Mesothelial cell of epicardium (in vitro differentiated cells): ENCODE results near the gene PROX1. TPM values are rescaled to one million over a fixed set of nuclear protein-coding genes. Genes with fewer than 3 reads are reported as not detected.

Experiments
- DNase-seq, 2 experiments: peaks; one replicate each; pipeline ENCODE4 v3.0.0; 2021; ENCODE audit warnings: low spot score in 2 of 2; ENCODE audit not compliant: unreplicated experiment in 2 of 2
- H3K27ac Mint-ChIP-seq: 2 replicates; pipeline ENCODE4 v1.8.0; 2021; ENCODE audit warnings: mixed read lengths
- H3K27me3 Mint-ChIP-seq: 2 replicates; pipeline ENCODE4 v1.8.0; 2021; ENCODE audit warnings: low read depth, mixed read lengths
- H3K36me3 Mint-ChIP-seq: 2 replicates; pipeline ENCODE4 v1.8.0; 2021; ENCODE audit warnings: mixed read lengths
- H3K4me1 Mint-ChIP-seq: 2 replicates; pipeline ENCODE4 v1.8.0; 2021; ENCODE audit warnings: mixed read lengths
- H3K4me3 Mint-ChIP-seq: 2 replicates; pipeline ENCODE4 v1.8.0; 2021; ENCODE audit warnings: mild to moderate bottlenecking, moderate library complexity, mixed read lengths
- H3K9me3 Mint-ChIP-seq: 2 replicates; pipeline ENCODE4 v1.8.0; 2021; ENCODE audit warnings: mixed read lengths
- CTCF ChIP-seq: fragments of 200-600 bp; sonication (generic); IDR thresholded peaks from one replicate; pipeline ENCODE4 v1.5.0; 2021; ENCODE audit warnings: antibody characterized with exemption; ENCODE audit not compliant: unreplicated experiment
- total RNA-seq: library from RNA; stranded (reverse); gene quantifications from 3 replicates; pipeline ENCODE4 v1.2.1, GENCODE V29; 2021

The PROX1 gene
- total RNA-seq, 1 donor from 2014 or later = 1.4 TPM

- Mint-ChIP-seq H3K36me3 (no peaks in the 10 kb centered on the region), H3K4me1 (no peaks in the 10 kb centered on the region), H3K27me3 (peaks cover 32% of the 10 kb centered on the region), H3K9me3 (no peaks in the 10 kb centered on the region), H3K4me3 (no peak overlapping the region), H3K27ac (no peak overlapping the region)
- DNase-seq = no peak
- TF ChIP-seq CTCF = no peak
Observed at GRCh38 chr1:214028095-214028494, 40.3 kb downstream of the PROX1 start.

DNA sequence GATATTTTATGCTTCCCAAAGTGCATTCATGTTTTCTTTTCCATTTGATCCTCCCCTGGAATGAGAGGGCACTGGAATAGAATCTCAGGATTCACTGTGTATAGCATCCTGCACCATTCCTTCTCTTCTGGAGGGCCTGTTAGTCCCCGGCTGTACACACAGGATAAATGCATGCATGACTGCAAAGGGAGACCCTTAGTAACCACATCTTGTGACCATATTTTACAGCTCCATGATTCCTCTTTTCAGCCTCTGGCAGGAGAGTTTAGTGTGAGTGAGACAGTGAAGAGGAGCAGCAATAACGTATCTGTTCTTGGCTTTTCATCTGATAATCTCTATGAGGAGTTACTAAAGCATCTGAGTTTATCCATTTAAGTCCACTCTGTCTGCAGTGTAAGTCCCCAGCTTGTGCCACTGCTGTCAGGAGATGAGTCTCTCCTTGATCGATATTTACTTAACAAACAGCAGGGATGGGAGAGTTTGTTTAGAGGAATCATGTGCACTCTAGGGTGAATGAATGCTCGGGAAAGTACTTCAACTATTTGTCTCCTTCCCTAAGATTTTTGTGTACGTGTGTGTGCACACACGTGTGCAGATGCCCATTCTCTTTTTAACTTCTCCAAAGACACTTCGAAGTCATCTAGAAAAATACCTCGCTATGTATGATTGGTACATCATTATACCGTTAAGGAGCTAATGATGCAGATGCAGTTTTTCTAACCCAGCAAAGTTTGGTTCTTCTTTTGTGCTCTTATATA is 41.1 kb downstream of the PROX1 start:
- H3K4me1 Mint-ChIP-seq = no peaks in the 10 kb centered on the region
- H3K27me3 Mint-ChIP-seq = peaks cover 32% of the 10 kb centered on the region
- no peak overlapping the region for H3K4me3 Mint-ChIP-seq
- no peaks in the 10 kb centered on the region for H3K36me3 Mint-ChIP-seq
- no peaks in the 10 kb centered on the region for H3K9me3 Mint-ChIP-seq
- DNase-seq = no peak
- TF ChIP-seq CTCF = no peak
- no peak overlapping the region for H3K27ac Mint-ChIP-seq

DNA sequence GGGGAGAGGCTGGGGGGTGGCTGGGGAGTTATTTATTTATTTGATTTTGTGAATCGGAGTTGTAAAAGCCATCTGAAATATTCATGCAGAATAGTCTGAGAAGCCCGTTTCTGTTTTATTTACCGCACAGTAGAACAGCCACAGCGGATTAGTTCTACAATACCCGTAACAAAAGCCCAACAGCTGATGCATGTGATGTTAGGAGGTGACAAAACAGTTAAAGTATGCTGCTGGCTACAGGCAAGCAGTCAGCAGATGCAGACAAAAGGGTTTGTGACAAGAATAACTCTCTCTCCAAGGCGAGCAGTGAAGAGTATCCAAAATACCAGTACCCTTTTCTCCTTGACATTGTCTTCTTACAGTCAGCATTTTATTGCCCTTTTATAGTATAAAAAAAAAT is 42.0 kb downstream of the PROX1 start:
- Mint-ChIP-seq H3K4me3 (no peak overlapping the region), H3K36me3 (no peaks in the 10 kb centered on the region), H3K4me1 (no peaks in the 10 kb centered on the region), H3K27ac (no peak overlapping the region), H3K9me3 (no peaks in the 10 kb centered on the region), H3K27me3 (peaks cover 31% of the 10 kb centered on the region)
- DNase-seq = no peak
- TF ChIP-seq CTCF = no peak

DNA sequence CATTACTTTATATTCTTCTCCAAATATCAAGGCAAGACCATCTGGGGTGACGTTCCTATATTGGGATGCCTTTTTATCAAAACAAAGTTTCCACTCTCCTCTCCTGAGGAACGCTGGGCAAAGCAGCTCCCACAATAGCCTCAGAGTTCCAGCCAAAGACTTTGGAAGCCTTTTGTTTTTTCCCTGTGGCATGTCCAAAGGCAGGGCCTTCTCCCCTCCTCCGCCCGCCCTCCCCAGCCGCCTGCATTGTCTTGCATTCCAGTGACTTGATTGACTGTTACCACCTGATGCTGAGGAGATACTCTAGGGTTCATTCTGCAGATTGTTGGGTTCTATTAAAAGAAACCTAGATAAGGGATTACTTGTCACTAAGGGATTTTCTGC is 43.5 kb downstream of the PROX1 start:
- H3K4me1 Mint-ChIP-seq = no peaks in the 10 kb centered on the region
- no peak overlapping the region for H3K4me3 Mint-ChIP-seq
- no peak overlapping the region for H3K27ac Mint-ChIP-seq
- H3K9me3 Mint-ChIP-seq = no peaks in the 10 kb centered on the region
- peaks cover 28% of the 10 kb centered on the region for H3K27me3 Mint-ChIP-seq
- no peak for TF ChIP-seq CTCF
- H3K36me3 Mint-ChIP-seq = no peaks in the 10 kb centered on the region
- no peak for DNase-seq

- Mint-ChIP-seq H3K4me3 (no peak overlapping the region), H3K27me3 (no peaks in the 10 kb centered on the region), H3K36me3 (no peaks in the 10 kb centered on the region), H3K27ac (no peak overlapping the region), H3K9me3 (no peaks in the 10 kb centered on the region), H3K4me1 (peaks cover 12% of the 10 kb centered on the region)
- DNase-seq = no peak
- no peak for TF ChIP-seq CTCF
Observed at GRCh38 chr1:214037468-214037867, 49.7 kb downstream of the PROX1 start.
